ENCODE results near the gene PLCB4.

GRCh38 chr20:9072861-9073500 lies 4.1 kb downstream of the PLCB4 start:
- TF ChIP-seq CTCF (conservative IDR thresholded peaks at IDR 0.05) (no peak), EZH2 (IDR thresholded peaks at IDR 0.05; ENCODE audit: low read depth) (no peak)

Data from PC-9 (cell line).